SU-DHL-6 (cell line): ENCODE measurements around the gene CPA4.

ENCODE experiments used
- H2AFZ ChIP-seq: fragments of 200-600 bp; sonication (generic); 2 replicates; pipeline ENCODE4 v1.6.1; 2014; ENCODE audit warnings: low read depth, mild to moderate bottlenecking, moderate library complexity, mixed read lengths, antibody characterized with exemption, low read length; ENCODE audit not compliant: severe bottlenecking
- H3F3A ChIP-seq: fragments of 200-600 bp; shearing (Covaris generic); 2 replicates; pipeline ENCODE4 v1.6.0; 2016; ENCODE audit warnings: antibody characterized with exemption, mild to moderate bottlenecking; ENCODE audit not compliant: insufficient read depth
- H3K27ac ChIP-seq: fragments of 200-600 bp; sonication (generic); 2 replicates; pipeline ENCODE4 v1.5.1; 2016; ENCODE audit warnings: low read depth, mild to moderate bottlenecking, low read length, moderate library complexity, mixed read lengths
- H3K27me3 ChIP-seq: fragments of 200-600 bp; sonication (generic), shearing (Covaris generic); 2 replicates; pipeline ENCODE4 v1.6.0; 2014; ENCODE audit warnings: mild to moderate bottlenecking, low read length
- H3K36me3 ChIP-seq: fragments of 200-600 bp; sonication (generic); 2 replicates; pipeline ENCODE4 v1.6.1; 2014; ENCODE audit warnings: mild to moderate bottlenecking, low read length, mixed read lengths
- H3K4me2 ChIP-seq: fragments of 300-600, 200-600 bp; shearing (Covaris generic), sonication (generic); 2 replicates; pipeline ENCODE4 v1.6.0; 2014; ENCODE audit warnings: low read length, low read depth, mild to moderate bottlenecking; ENCODE audit not compliant: poor library complexity, severe bottlenecking
- H3K4me3 ChIP-seq: fragments of 200-600 bp; sonication (generic); 2 replicates; pipeline ENCODE4 v1.5.1; 2014; ENCODE audit warnings: antibody characterized with exemption, low read length, mild to moderate bottlenecking, mixed read lengths; ENCODE audit not compliant: insufficient read depth, poor library complexity, severe bottlenecking
- H3K79me2 ChIP-seq: fragments of 200-600 bp; sonication (generic); 2 replicates; pipeline ENCODE4 v1.6.1; 2014; ENCODE audit warnings: mild to moderate bottlenecking, low read length, moderate library complexity; ENCODE audit not compliant: insufficient read depth
- H3K9ac ChIP-seq: fragments of 200-600 bp; sonication (generic); 2 replicates; pipeline ENCODE4 v1.7.0; 2014; ENCODE audit warnings: mild to moderate bottlenecking, low read length
- H3K9me2 ChIP-seq: fragments of 200-600 bp; sonication (generic); replicated peaks from 2 replicates; pipeline ENCODE4 v1.6.1; 2014; ENCODE audit warnings: low read length; ENCODE audit not compliant: insufficient read depth
- H3K9me3 ChIP-seq: fragments of 200-600 bp; sonication (generic); 2 replicates; pipeline ENCODE4 v1.6.1; 2014; ENCODE audit warnings: low read length, mixed read lengths; ENCODE audit not compliant: insufficient read depth
- H4K20me1 ChIP-seq: fragments of 200-600 bp; sonication (generic); 2 replicates; pipeline ENCODE4 v1.6.1; 2014; ENCODE audit warnings: low read depth, mild to moderate bottlenecking, antibody characterized with exemption, low read length, moderate library complexity, mixed read lengths
- CTCF ChIP-seq: fragments of 200-600 bp; sonication (generic); IDR thresholded peaks from one replicate; pipeline ENCODE4 v1.5.1; 2017; ENCODE audit warnings: antibody characterized with exemption, mild to moderate bottlenecking, low read length, moderate library complexity; ENCODE audit not compliant: insufficient read depth, poor library complexity, severe bottlenecking
- EZH2phosphoT487 ChIP-seq: fragments of 200-600 bp; sonication (generic), shearing (Covaris generic); conservative IDR thresholded peaks from 2 replicates; pipeline ENCODE4 v1.6.1; 2018; ENCODE audit warnings: mild to moderate bottlenecking, antibody characterized with exemption, low read length, moderate library complexity, mixed read lengths

CPA4 gene

GRCh38 chr7:130362251-130362816, 69.4 kb downstream of the CPA4 start:
- H3K79me2 ChIP-seq, result no peaks in the 10 kb centered on the region
- H2AFZ ChIP-seq, result no peak overlapping the region
- no peak for TF ChIP-seq CTCF
- no peak for TF ChIP-seq EZH2phosphoT487
- H3K9me2 ChIP-seq, result no peaks in the 10 kb centered on the region; the same call in 1 of the 2 replicates
- no peaks in the 10 kb centered on the region for H3K36me3 ChIP-seq
- no peaks in the 10 kb centered on the region for H3F3A ChIP-seq
- H3K4me2 ChIP-seq, result no peak overlapping the region
- no peak overlapping the region for H3K27ac ChIP-seq
- no peaks in the 10 kb centered on the region for H3K27me3 ChIP-seq
- H4K20me1 ChIP-seq, result no peaks in the 10 kb centered on the region
- H3K9ac ChIP-seq, result no peak overlapping the region
- H3K9me3 ChIP-seq, result no peaks in the 10 kb centered on the region
- no peak overlapping the region for H3K4me3 ChIP-seq

- H3F3A ChIP-seq, result no peaks in the 10 kb centered on the region
- no peak overlapping the region for H3K4me3 ChIP-seq
- H3K36me3 ChIP-seq, result no peaks in the 10 kb centered on the region
- H3K9ac ChIP-seq, result no peak overlapping the region
- H3K9me3 ChIP-seq, result no peaks in the 10 kb centered on the region
- H3K9me2 ChIP-seq, result no peaks in the 10 kb centered on the region; the same call in 1 of the 2 replicates
- no peak overlapping the region for H3K27ac ChIP-seq
- no peak overlapping the region for H3K4me2 ChIP-seq
- no peaks in the 10 kb centered on the region for H4K20me1 ChIP-seq
- no peak for TF ChIP-seq EZH2phosphoT487
- no peak for TF ChIP-seq CTCF
- H3K79me2 ChIP-seq, result no peaks in the 10 kb centered on the region
- H3K27me3 ChIP-seq, result no peaks in the 10 kb centered on the region
- no peak overlapping the region for H2AFZ ChIP-seq
Measured at GRCh38 chr7:130363026-130363847, 70.3 kb downstream of the CPA4 start.

GRCh38 chr7:130364451-130364850, 71.5 kb downstream of the CPA4 start:
- H3K36me3 ChIP-seq, result no peaks in the 10 kb centered on the region
- no peak overlapping the region for H3K4me3 ChIP-seq
- no peaks in the 10 kb centered on the region for H3K9me3 ChIP-seq
- H3K27ac ChIP-seq, result no peak overlapping the region
- H3K27me3 ChIP-seq, result no peaks in the 10 kb centered on the region
- no peak overlapping the region for H3K9ac ChIP-seq
- H3F3A ChIP-seq, result no peaks in the 10 kb centered on the region
- no peak for TF ChIP-seq EZH2phosphoT487
- TF ChIP-seq CTCF, result no peak
- no peaks in the 10 kb centered on the region for H3K79me2 ChIP-seq
- H4K20me1 ChIP-seq, result no peaks in the 10 kb centered on the region
- H3K9me2 ChIP-seq, result no peaks in the 10 kb centered on the region
- H2AFZ ChIP-seq, result no peak overlapping the region
- no peak overlapping the region for H3K4me2 ChIP-seq
